Left renal cortex interstitium (tissue), 4 donors: ENCODE measurements around the gene PUM1. TPM values are rescaled to one million over a fixed set of nuclear protein-coding genes. Genes with fewer than 3 reads are reported as not detected.
A peak's percentile ranks its signal among the peaks of the same experiment; 100 is the strongest.

Experiments
- DNase-seq, 4 donors: peaks; one replicate each; pipeline ENCODE4 v3.0.0-alpha.2; 2013; ENCODE audit warnings: low read depth in 4 of 4, low spot score in 2 of 4, missing footprints in 1 of 4
- polyA plus RNA-seq, 4 donors: library from polyadenylated mRNA; unstranded; fragments of 120-200 nt; gene quantifications; one replicate each; pipeline ENCODE4 v1.2.1, GENCODE V29; 2013; ENCODE audit not compliant: insufficient read length in 4 of 4

PUM1 gene
- polyA plus RNA-seq, 4 donors = 92.1 to 126 (median 115) TPM

GRCh38 chr1:31032266-31032665 is 33.3 kb downstream of the PUM1 start:
- no peak for DNase-seq

GRCh38 chr1:31031330-31032143 is 34.0 kb downstream of the PUM1 start:
- no peak for DNase-seq

GRCh38 chr1:31029026-31029425 is 36.5 kb downstream of the PUM1 start:
- DNase-seq = no peak

- DNase-seq = no peak
These were observed 37.6 kb downstream of the PUM1 start for GRCh38 chr1:31027693-31028526.

GRCh38 chr1:31022259-31022658 is 43.3 kb downstream of the PUM1 start:
- no peak for DNase-seq

GRCh38 chr1:31020007-31020790 is 45.3 kb downstream of the PUM1 start:
- DNase-seq = no peak

GRCh38 chr1:31019401-31019800 is 46.1 kb downstream of the PUM1 start:
- DNase-seq = no peak

GRCh38 chr1:31016868-31017267 is 48.6 kb downstream of the PUM1 start:
- DNase-seq = no peak

- no peak for DNase-seq
These were observed 52.2 kb downstream of the PUM1 start for GRCh38 chr1:31013187-31013864.

GRCh38 chr1:31012210-31012924 is 53.1 kb downstream of the PUM1 start:
- no peak for DNase-seq

- no peak for DNase-seq
These were observed 53.8 kb downstream of the PUM1 start for GRCh38 chr1:31011719-31012118.

- DNase-seq = no peak
These were observed 55.2 kb downstream of the PUM1 start for GRCh38 chr1:31010086-31010989.

GRCh38 chr1:31007462-31007991 is 58.0 kb downstream of the PUM1 start:
- DNase-seq = peak in 2 of 4 donors; percentile 17 to 32

GRCh38 chr1:31006747-31007146 is 58.8 kb downstream of the PUM1 start:
- no peak for DNase-seq

GRCh38 chr1:31005617-31006166 is 59.8 kb downstream of the PUM1 start:
- DNase-seq = no peak

GRCh38 chr1:31005198-31005597 is 60.3 kb downstream of the PUM1 start:
- no peak for DNase-seq

GRCh38 chr1:31004231-31004621 is 61.3 kb downstream of the PUM1 start:
- DNase-seq = no peak

- no peak for DNase-seq
These were observed 61.8 kb downstream of the PUM1 start for GRCh38 chr1:31003613-31004230.
